Activated T-cell treated with anti-CD3 and anti-CD28 coated beads for 48 hours (primary cell): ENCODE results near the gene ARTN.
A peak's percentile ranks its signal among the peaks of the same experiment; 100 is the strongest.

Experiments used
- DNase-seq: peaks from one replicate; pipeline ENCODE4 v3.0.0-alpha.2; 2020; ENCODE audit warnings: low read depth

The ARTN gene

GRCh38 chr1:43947874-43948437, 14.4 kb downstream of the ARTN start:
- no peak for DNase-seq

GRCh38 chr1:43949678-43950077, 16.1 kb downstream of the ARTN start:
- DNase-seq, result no peak

GRCh38 chr1:43951021-43951985, 17.7 kb downstream of the ARTN start:
- no peak for DNase-seq

GRCh38 chr1:43952731-43953346, 19.2 kb downstream of the ARTN start:
- no peak for DNase-seq

GRCh38 chr1:43953361-43953760, 19.8 kb downstream of the ARTN start:
- no peak for DNase-seq

- DNase-seq, result no peak
Observed at GRCh38 chr1:43954036-43954435, 20.4 kb downstream of the ARTN start.

- no peak for DNase-seq
Observed at GRCh38 chr1:43956234-43956633, 22.6 kb downstream of the ARTN start.

- DNase-seq, result no peak
Observed at GRCh38 chr1:43957407-43958040, 23.9 kb downstream of the ARTN start.

GRCh38 chr1:43958351-43959255, 25.0 kb downstream of the ARTN start:
- no peak for DNase-seq

- no peak for DNase-seq
Observed at GRCh38 chr1:43960798-43961197, 27.2 kb downstream of the ARTN start.

- DNase-seq, result no peak
Observed at GRCh38 chr1:43961692-43962091, 28.1 kb downstream of the ARTN start.

GRCh38 chr1:43962324-43962723, 28.7 kb downstream of the ARTN start:
- DNase-seq, result no peak

GRCh38 chr1:43963006-43963405, 29.4 kb downstream of the ARTN start:
- DNase-seq, result no peak

GRCh38 chr1:43963890-43964289, 30.3 kb downstream of the ARTN start:
- no peak for DNase-seq

GRCh38 chr1:43965316-43965715, 31.7 kb downstream of the ARTN start:
- DNase-seq, result no peak

GRCh38 chr1:43968348-43968948, 34.8 kb downstream of the ARTN start:
- DNase-seq, result no peak

- no peak for DNase-seq
Observed at GRCh38 chr1:43969416-43969745, 35.8 kb downstream of the ARTN start.

- DNase-seq, result peak; percentile 93
Observed at GRCh38 chr1:43969746-43970466, 36.3 kb downstream of the ARTN start, which contains the start of gene DPH2. TSS of gene DPH2 (plus strand) at chr1:43970010. CDS start at chr1:43970176, 166 bp downstream.

- DNase-seq, result no peak
Observed at GRCh38 chr1:43970502-43970901, 36.9 kb downstream of the ARTN start.

- DNase-seq, result no peak
Observed at GRCh38 chr1:43970911-43971310, 37.3 kb downstream of the ARTN start.
